ENCODE results near the gene COA5. TPM values are rescaled to one million over a fixed set of nuclear protein-coding genes. Genes with fewer than 3 reads are reported as not detected.

The COA5 gene
- total and polyA plus RNA-seq, 2 experiments from 2014 or later, result 33.3 to 113 TPM

GRCh38 chr2:98572211-98572610 is 36.1 kb downstream of the COA5 start (continued):
- TF ChIP-seq REST (IDR thresholded peaks at IDR 0.05; ENCODE audit: unreplicated experiment), result no peak
- TF ChIP-seq ETS1 (IDR thresholded peaks at IDR 0.05), result no peak
- no peak for TF ChIP-seq ZNF114 (CRISPR knock-in tag; IDR thresholded peaks at IDR 0.05)
- TF ChIP-seq EZH2phosphoT487 (IDR thresholded peaks at IDR 0.05; ENCODE audit: unreplicated experiment), result no peak

- no peak for ATAC-seq
- H3K4me2 ChIP-seq, result no peak overlapping the region
- peaks cover 7% of the 10 kb centered on the region for H3K27me3 Mint-ChIP-seq (ENCODE audit: insufficient read depth, low read depth, poor library complexity)
- H3K27ac Mint-ChIP-seq, result no peak overlapping the region
- peaks cover 11% of the 10 kb centered on the region; the same call in 1 of the 2 replicates for H4K20me1 ChIP-seq (replicated peaks; ENCODE audit: insufficient read depth)
- H3K36me3 ChIP-seq (ENCODE audit: insufficient read depth), result no peaks in the 10 kb centered on the region; the same call in 1 of the 2 replicates
- H3K27me3 ChIP-seq (ENCODE audit: insufficient read depth), result no peaks in the 10 kb centered on the region
- TF ChIP-seq REST (IDR thresholded peaks at IDR 0.05; ENCODE audit: unreplicated experiment) (no peak), JUNB (IDR thresholded peaks at IDR 0.05; ENCODE audit: unreplicated experiment) (no peak), EZH2phosphoT487 (IDR thresholded peaks at IDR 0.05; ENCODE audit: unreplicated experiment) (no peak)
- H3K4me1 Mint-ChIP-seq, result no peaks in the 10 kb centered on the region
- DNase-seq (ENCODE audit: low spot score), result no peak
- no peak overlapping the region for H3K4me3 Mint-ChIP-seq
- H3K27ac ChIP-seq (ENCODE audit: low read depth), result no peak overlapping the region
- peaks cover 34% of the 10 kb centered on the region for H3K36me3 Mint-ChIP-seq (ENCODE audit: low read depth)
- H3K79me2 ChIP-seq (replicated peaks; ENCODE audit: insufficient read depth), result no peaks in the 10 kb centered on the region
- no peak overlapping the region for H2AFZ ChIP-seq
- H3F3A ChIP-seq (replicated peaks; ENCODE audit: low read depth), result no peaks in the 10 kb centered on the region
- no peak overlapping the region for H3K4me3 ChIP-seq
- H3K9me2 ChIP-seq (ENCODE audit: insufficient read depth), result no peaks in the 10 kb centered on the region
- no peaks in the 10 kb centered on the region for H3K9me3 Mint-ChIP-seq
- H3K4me1 ChIP-seq (ENCODE audit: insufficient read depth), result no peaks in the 10 kb centered on the region
These were observed 36.5 kb downstream of the COA5 start for GRCh38 chr2:98571796-98572195.
